Anterior cingulate cortex (tissue), 58 donors: Measurements from ENCODE around the gene GABRP.
"Not testable (repeated sequence)": the region's sequence is repeated elsewhere in the genome, so short reads cannot be mapped to it uniquely, and the experiment has no call there.

Experiments
- DNase-seq, 58 donors: peaks; one replicate each; lab custom pipeline; 2025; lab: John Stamatoyannopoulos, UW

GABRP gene

DNA sequence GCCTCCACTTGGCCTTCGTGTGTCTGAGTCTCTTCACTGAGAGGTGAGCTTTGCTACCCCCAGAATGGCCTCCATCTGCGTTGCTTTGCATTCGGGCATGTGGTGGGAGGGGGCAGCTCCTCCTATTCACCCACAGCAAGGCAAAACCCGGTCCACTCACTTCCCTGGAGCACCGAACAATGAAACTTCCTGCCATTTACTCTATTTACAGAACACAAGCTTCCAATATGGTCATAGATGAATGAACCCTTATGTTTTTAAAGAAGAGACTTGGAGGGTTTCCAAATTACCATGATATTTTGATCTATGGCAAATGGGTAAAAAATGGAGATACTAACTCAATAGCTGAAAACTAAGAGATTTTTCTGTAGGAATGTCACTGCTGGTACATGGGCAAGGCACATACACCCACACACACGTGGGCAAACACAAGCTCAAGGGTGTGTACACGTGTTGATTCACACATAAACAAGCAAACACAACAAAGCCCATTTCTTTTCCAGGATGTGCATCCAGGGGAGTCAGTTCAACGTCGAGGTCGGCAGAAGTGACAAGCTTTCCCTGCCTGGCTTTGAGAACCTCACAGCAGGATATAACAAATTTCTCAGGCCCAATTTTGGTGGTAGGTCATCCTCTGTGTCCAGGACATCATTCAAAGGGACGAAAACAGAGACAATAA lies 5.2 kb downstream of the GABRP start:
- DNase-seq: no peak

DNA sequence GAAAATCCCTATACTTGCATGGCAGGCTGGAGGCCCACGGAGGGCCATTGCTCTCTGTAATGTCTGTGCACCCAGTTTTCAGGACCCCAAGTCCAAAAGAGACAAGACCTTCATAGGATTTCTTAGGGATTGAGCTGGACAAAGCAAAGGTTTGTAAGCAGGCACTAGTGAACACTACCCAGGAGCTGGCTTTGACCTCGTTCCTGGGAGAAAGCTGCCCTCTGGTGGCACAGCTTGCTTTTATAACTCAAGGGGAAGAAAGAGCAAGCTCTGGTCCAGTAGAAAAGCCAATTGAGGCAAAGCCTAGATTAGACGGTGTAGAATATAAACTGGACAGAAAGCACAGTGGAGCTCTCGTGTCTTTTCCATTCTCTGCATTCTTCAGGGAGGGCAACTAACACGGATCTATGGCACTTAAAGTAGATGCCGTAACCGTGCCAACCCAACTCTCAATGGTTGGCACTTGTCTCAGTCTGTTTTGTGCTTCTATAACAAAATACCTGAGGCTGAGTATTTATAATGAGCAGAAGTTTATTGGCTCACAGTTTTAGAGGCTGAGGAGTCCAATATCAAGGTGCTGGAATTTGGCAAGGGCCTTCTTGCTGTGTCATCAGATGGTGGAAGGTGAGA lies 7.9 kb downstream of the GABRP start:
- peak in 44 of 58 donors; percentile 4 to 77 (median 39) for DNase-seq

DNA sequence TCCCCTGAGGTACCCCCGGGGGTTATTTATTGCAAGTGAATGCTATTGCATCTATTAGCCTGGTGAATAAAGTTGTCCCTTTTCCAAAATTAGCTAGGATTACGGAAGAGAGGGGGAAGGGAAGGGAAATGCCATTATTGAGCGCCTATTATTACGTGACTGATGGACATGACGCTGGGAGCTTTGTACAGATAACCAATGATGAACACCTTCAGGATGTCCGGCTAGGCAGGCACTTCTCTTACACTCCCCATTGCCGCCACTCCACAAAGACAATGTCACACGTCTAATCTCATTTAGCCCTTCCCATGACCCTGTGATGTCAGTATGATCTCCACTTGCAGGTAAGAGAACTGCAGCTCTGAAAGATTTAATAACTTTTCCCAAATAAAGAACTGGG lies 9.4 kb downstream of the GABRP start:
- DNase-seq: no peak

DNA sequence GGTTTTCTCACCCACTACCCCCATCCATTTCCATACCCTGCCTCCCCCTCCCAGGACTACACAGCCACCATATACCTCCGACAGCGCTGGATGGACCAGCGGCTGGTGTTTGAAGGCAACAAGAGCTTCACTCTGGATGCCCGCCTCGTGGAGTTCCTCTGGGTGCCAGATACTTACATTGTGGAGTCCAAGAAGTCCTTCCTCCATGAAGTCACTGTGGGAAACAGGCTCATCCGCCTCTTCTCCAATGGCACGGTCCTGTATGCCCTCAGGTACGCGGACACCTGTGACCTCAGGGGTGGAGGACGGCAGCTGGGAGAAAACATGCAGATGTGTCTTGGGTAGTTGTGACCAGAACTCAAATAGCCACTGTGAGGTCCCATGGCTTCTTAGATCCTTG lies 11.6 kb downstream of the GABRP start:
- no peak for DNase-seq

DNA sequence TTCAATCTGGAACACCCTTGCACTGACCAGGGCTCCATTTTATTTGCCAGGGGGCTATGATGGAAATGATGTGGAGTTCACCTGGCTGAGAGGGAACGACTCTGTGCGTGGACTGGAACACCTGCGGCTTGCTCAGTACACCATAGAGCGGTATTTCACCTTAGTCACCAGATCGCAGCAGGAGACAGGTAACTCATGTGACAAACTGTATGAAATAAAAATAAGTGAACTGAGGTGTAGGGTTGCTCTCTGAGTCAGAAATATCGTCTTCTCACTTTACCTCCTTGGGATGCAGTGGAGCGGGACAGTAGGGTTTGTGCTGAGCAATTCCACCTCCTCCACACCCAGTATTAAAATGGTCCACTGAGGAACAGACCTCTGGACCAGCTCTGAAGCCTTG lies 22.1 kb downstream of the GABRP start:
- no peak for DNase-seq

DNA sequence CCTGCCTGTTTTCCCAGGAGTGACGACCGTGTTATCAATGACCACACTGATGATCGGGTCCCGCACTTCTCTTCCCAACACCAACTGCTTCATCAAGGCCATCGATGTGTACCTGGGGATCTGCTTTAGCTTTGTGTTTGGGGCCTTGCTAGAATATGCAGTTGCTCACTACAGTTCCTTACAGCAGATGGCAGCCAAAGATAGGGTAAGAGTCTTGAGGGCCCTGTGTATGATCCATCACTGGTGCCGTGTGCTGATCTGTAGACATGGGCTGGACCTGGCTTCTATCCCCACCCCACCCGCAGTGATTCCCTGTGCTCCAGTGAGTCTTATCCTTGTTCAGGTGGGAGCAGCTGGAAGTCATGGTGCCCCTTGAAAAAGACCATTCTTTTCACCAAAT lies 26.0 kb downstream of the GABRP start:
- DNase-seq: peak in 17 of 58 donors; percentile 0 to 38 (median 6)

DNA sequence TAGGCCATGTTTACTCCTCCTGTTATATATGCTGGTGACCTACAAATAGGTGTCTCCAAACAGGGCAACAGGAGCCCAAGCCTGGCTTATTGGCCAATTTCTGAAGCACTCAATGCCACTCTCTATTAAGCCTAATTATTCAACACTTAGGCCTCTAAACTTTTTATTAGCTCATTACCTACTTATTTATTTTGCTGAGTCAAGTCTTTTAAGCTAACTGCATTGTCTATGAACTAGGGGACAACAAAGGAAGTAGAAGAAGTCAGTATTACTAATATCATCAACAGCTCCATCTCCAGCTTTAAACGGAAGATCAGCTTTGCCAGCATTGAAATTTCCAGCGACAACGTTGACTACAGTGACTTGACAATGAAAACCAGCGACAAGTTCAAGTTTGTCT lies 28.2 kb downstream of the GABRP start:
- no peak for DNase-seq

DNA sequence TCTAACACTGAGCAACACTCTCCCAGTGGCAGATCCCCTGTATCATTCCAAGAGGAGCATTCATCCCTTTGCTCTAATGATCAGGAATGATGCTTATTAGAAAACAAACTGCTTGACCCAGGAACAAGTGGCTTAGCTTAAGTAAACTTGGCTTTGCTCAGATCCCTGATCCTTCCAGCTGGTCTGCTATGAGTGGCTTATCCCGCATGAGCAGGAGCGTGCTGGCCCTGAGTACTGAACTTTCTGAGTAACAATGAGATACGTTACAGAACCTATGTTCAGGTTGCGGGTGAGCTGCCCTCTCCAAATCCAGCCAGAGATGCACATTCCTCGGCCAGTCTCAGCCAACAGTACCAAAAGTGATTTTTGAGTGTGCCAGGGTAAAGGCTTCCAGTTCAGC lies 29.7 kb downstream of the GABRP start:
- DNase-seq: no peak

DNA sequence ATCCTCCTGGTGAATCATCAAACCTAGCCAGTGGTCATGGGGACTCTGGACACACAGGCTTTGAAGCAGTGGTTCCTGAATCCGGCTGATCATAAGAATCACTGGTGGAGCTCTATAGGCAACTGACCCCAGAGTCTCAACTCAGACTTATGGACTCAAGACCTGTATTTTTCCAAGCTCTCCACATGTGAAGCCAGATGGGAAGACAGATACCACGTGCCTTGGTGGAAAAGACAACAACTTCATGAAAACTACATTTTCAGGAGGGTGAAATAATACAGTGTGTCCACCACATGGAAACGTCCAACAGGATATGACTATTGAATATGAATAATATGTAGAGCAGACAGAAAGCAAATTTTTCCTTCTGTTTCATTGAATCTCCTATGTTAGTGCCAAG lies 33.7 kb downstream of the GABRP start:
- DNase-seq: no peak

DNA sequence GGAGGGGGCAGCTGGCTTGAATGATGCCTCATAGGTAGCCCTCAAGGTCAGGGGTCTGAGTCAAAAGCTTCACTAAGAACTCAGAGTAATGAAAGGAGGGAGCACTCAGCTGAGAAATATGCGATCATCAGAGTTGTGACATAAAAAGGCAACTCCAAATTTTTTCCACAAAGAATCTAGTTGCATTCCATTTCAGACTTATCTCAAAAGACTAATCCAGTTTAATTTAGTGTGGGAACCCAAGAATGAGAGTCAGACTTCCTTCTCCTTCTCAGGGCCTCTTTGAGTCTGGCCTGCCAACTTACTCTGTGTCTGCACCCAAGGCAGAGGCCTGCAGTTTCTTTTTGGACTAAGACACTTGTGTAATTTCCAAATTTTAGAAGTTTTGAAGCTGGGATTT lies 34.7 kb downstream of the GABRP start:
- no peak for DNase-seq

DNA sequence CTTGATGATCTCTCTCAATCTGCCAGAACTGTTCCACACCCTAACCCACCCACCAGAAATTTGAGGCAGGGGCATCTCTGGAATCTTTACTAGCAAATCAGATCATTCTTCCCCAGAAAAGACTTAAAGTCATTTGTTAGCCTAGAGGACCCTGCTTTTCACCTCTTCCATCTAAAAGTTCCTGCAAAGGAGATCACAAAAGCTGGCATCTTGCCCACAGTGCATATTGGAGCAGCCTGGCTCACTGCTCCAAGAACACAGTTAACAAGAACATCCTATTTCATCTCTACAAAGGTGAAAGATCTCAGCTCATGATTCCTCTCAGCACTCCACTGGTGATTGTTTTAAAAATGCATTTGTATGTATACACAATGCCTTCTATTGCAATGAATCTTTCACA lies 36.3 kb downstream of the GABRP start:
- no peak for DNase-seq

DNA sequence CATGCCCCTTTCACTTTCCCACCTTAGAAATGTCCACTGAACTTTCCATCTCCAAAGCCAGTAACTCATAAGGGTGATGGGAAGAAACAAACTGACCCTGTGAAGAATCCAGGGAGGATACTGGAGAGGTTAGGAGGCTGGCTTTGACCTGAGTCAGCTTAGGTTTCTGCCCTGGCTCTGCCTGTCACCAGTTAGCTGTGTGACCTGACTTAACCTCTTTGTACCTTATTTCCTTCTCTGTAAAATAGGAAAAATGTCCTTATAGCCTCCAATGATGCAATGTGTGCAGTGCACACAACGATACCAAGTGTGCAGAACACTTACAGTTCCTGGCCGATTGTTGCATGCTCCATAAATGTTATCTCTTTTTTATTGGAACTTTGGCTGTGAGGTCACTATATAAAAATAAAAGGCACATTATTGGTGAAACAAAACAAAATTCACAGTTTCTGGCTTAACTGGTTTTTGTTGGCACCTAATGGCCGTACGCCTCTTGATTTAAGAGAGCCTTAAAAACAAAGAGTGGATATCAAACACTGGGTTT lies 37.8 kb downstream of the GABRP start:
- DNase-seq: no peak

DNA sequence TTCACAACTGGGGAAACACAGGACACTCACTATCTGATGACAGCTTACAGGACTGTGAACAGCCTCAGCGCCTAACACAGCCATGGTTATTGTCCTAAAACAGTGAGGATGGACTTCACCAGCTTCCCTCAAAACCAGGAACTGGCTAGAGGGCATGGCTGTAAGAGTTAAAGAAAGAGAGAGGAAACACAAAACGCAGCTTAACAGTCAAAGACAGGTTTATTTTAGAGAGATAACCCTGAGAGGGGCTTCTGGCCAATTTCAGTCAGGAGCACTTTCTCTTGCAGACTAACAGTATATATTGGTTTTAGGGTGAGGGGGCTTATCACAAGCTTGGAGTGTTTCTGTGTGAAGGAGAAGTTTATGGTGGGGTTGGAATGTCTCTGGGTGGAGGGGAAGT lies 42.6 kb downstream of the GABRP start:
- no peak for DNase-seq

DNA sequence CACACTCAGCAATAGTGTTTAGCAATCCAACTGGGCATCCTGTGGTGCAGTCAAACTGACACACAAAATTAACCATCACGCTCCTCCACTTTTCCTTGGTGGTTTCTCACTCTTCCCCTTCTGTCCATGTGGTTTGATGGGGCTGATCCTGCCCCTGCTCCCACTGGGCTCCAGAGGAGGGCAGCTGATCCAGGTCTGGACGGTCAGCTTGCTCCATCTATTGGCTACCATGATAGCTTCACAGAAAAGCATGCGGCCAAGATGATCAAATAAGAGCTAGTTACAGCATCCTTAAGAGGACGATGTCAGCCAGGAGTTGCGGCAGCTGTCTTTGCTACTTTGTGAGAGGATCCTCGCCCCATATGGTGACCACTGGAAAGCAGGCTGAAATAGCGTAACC lies 48.7 kb downstream of the GABRP start:
- DNase-seq: no peak

DNA sequence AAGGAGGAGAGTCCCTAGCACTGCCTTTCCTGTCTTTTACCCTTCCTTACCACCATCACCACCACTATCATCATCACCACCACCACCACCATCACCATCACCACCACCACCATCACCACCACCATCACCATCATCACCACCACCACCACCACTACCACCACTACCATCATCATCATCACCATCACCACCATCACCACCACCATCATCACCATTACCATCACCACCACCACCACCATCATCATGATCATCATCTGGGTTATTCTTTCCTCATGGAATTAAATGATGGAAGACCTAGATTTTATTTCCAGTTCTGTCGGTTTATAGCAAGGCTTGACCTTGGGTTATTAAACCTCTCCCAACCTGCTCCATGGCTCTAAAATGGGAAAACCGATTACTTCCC lies 50.5 kb downstream of the GABRP start:
- DNase-seq: not testable (repeated sequence)

DNA sequence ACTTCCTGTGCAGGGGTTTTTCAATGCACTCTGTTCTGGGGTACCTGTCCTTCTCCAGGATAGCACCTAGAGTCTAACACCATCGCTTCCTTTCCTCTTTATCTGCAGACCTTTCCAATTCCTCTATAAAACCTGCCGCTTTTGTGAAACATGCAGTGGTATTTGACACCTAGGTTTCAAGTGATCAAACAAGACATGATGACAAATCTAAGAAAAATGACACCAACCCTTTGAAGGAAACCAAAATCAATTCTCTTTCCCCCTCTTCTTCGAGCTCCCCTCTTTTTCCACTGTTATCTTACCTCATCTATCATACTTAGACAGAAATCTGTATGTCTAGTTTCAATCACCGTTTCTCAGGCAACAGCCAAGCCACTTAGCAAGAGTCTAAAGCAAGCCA lies 52.7 kb downstream of the GABRP start:
- DNase-seq: no peak

DNA sequence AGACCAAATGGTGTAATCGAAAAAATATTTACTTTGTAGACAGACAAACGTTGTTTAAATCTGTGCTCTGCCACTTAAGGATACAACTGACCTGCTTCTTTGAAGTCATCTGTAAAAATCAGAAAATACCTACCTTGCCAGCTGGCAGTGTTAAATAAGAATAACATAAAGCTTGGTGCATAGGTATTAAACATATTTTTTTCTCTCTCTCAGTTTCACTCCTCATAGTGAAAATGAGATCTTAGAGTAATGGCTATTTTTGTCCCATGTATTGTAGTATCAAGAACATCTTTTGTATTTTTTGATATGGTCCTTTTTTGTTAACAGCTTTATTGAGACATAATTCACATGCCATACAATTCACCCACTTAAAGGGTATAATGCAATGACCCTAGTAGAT lies 60.3 kb downstream of the GABRP start:
- DNase-seq: no peak

DNA sequence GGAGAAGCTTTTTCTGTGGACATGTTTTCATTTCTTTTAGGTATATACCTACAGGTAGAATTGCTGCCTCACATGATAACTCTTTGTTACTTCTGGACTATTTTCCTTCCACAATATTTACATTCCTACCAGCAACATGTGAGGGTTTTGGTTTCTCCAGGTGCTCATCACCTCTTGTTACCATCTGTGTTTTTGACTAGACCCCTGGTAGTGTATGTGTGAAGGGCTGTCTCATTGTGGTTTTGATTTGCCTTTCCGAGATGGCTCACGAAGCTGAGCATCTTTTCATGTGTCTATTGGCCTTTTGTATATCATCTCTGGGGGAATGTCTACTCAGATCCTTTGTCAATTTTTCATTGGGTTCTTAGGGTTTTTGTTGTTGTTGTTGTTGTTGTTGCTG lies 61.1 kb downstream of the GABRP start:
- DNase-seq: no peak

DNA sequence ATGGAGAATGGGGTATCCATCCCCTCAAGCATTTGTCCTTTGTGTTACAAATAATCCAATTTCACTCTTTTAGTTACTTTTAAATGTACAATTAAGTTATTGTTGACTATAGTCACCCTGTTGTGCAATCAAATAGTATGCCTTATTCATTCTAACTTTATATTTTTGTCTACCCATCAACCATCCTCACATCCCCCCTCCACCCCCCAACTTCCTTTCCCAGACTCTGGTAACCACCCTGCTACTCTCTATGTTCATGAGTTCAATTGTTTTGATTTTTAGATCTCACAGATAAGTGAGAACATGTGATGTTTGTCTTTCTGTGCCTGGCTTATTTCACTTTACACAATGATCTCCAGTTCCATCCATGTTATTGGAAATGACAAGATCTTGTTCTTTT lies 62.9 kb downstream of the GABRP start:
- no peak for DNase-seq

DNA sequence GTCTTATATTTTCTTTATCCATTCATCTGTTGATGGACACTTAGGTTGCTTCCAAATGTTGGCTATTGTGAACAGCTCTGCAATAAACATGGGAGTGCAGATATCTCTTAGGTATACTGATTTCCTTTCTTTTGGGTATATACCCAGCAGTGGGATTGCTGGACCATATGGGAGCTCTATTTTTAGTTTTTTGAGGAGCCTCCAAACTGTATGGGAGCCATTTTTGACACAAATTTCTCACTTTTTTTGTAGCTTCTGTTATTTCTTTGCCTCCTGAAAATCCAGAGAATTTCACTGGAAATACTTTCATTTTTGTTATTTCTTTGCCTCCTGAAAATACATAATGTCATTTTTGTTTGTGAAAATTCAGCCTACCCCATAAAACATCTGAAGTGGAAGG lies 63.3 kb downstream of the GABRP start:
- DNase-seq: no peak

DNA sequence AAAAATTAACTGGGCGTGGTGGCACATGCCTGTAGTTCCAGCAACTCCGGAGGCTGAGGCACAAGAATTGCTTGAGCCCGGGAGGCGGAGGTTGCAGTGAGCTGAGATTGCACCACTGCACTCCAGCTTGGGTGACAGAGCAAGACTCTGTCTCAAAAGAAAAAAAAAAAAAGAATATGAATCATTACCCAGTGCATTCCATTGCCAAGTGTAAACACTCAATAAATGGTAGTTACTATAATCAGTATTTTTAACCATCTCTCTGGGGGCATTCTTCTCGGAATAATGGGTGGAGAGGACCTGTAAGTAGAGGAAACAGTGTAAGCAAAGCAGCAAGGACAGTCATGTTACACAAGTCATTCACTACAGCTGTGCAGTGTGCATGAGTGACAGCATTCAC lies 64.5 kb downstream of the GABRP start:
- no peak for DNase-seq

DNA sequence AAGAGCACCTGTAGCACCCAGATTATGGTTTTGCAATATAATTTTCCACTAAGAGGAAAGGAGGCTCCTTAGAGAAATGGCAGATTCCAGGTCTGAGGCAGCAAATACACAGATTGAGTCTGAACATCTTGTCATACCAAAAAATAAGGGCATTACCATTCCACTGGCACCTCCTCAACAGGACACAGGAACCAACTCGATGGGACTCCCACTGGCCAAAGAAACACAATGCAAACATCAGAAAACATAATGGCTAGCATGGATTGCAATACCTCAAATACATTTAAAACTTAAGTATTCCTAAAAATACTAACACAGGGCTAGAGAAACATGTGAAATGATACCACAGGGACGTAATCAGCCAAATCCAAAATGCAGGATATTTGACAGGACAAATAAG lies 65.8 kb downstream of the GABRP start:
- DNase-seq: no peak
